Osteoblast (primary cell): ENCODE measurements around the gene SLC16A10. TPM values are rescaled to one million over a fixed set of nuclear protein-coding genes. Genes with fewer than 3 reads are reported as not detected.
A peak's percentile ranks its signal among the peaks of the same experiment; 100 is the strongest.

Experiments used
- DNase-seq: peaks from one replicate; pipeline ENCODE4 v3.0.0; 2011; ENCODE audit warnings: low spot score, mixed read lengths; ENCODE audit not compliant: insufficient read length; ENCODE audit errors: missing footprints
- H2AFZ ChIP-seq: 2 replicates; pipeline ENCODE4 v1.6.0; 2011; ENCODE audit warnings: mild to moderate bottlenecking, low read length
- H3K27ac ChIP-seq: 2 replicates; pipeline ENCODE4 v1.5.1; 2011; ENCODE audit warnings: mild to moderate bottlenecking, low read depth, low read length, moderate library complexity
- H3K27me3 ChIP-seq: 2 replicates; pipeline ENCODE4 v1.6.0; 2012; ENCODE audit warnings: mild to moderate bottlenecking, control low read depth, inconsistent platforms, low read length, moderate library complexity; ENCODE audit not compliant: insufficient read depth
- H3K36me3 ChIP-seq: 2 replicates; pipeline ENCODE4 v1.5.1; 2011; ENCODE audit warnings: mild to moderate bottlenecking, low read length, control low read depth, moderate library complexity; ENCODE audit not compliant: insufficient read depth
- H3K4me1 ChIP-seq: 2 replicates; pipeline ENCODE4 v1.5.1; 2011; ENCODE audit warnings: mild to moderate bottlenecking, low read length, control low read depth, moderate library complexity; ENCODE audit not compliant: insufficient read depth
- H3K4me2 ChIP-seq: 2 replicates; pipeline ENCODE4 v1.6.0; 2011; ENCODE audit warnings: mild to moderate bottlenecking, low read length; ENCODE audit not compliant: insufficient read depth
- H3K4me3 ChIP-seq: fragments of 200-600 bp; sonication (generic); 3 replicates; pipeline ENCODE4 v1.5.1; 2012; ENCODE audit warnings: mild to moderate bottlenecking, low read length, inconsistent platforms; ENCODE audit not compliant: insufficient read depth
- H3K79me2 ChIP-seq: 2 replicates; pipeline ENCODE4 v1.6.0; 2012; ENCODE audit warnings: mild to moderate bottlenecking, low read length, control low read depth, inconsistent platforms; ENCODE audit not compliant: insufficient read depth
- H3K9me3 ChIP-seq: 2 replicates; pipeline ENCODE4 v1.5.1; 2011; ENCODE audit warnings: low read depth, low read length, control low read depth
- H4K20me1 ChIP-seq: 2 replicates; pipeline ENCODE4 v1.6.0; 2012; ENCODE audit warnings: mild to moderate bottlenecking, low read length, control low read depth; ENCODE audit not compliant: insufficient read depth
- total RNA-seq: library from RNA; depleted of rRNA; stranded (reverse); fragments of >200 nt; gene quantifications from 2 replicates; pipeline ENCODE4 v1.2.3, GENCODE V29; 2012
- TF ChIP-seq, protein P1 (sequence below): IDR thresholded peaks from 2 replicates; pipeline ENCODE4 v1.5.1; 2011; ENCODE audit warnings: mild to moderate bottlenecking, low read depth, low read length, moderate library complexity; ENCODE audit errors: extremely low read depth

Gene SLC16A10
- total RNA-seq, 1 donor: under 0.01 TPM

DNA sequence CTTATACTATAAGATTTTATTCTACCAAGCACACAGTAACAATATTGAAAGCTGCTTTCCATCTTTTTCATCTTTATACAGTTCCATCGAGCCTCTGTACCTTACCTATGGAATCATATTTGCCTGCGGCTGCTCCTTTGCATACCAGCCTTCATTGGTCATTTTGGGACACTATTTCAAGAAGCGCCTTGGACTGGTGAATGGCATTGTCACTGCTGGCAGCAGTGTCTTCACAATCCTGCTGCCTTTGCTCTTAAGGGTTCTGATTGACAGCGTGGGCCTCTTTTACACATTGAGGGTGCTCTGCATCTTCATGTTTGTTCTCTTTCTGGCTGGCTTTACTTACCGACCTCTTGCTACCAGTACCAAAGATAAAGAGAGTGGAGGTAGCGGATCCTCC lies 89.8 kb downstream of the SLC16A10 start:
- no peaks in the 10 kb centered on the region for H3K36me3 ChIP-seq
- no peak for DNase-seq
- H2AFZ ChIP-seq: no peak overlapping the region
- H3K27me3 ChIP-seq: peaks cover 14% of the 10 kb centered on the region
- TF ChIP-seq, protein P1, sequence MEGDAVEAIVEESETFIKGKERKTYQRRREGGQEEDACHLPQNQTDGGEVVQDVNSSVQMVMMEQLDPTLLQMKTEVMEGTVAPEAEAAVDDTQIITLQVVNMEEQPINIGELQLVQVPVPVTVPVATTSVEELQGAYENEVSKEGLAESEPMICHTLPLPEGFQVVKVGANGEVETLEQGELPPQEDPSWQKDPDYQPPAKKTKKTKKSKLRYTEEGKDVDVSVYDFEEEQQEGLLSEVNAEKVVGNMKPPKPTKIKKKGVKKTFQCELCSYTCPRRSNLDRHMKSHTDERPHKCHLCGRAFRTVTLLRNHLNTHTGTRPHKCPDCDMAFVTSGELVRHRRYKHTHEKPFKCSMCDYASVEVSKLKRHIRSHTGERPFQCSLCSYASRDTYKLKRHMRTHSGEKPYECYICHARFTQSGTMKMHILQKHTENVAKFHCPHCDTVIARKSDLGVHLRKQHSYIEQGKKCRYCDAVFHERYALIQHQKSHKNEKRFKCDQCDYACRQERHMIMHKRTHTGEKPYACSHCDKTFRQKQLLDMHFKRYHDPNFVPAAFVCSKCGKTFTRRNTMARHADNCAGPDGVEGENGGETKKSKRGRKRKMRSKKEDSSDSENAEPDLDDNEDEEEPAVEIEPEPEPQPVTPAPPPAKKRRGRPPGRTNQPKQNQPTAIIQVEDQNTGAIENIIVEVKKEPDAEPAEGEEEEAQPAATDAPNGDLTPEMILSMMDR: no peak
- no peak overlapping the region for H3K27ac ChIP-seq
- no peaks in the 10 kb centered on the region for H3K9me3 ChIP-seq
- no peaks in the 10 kb centered on the region for H4K20me1 ChIP-seq
- no peaks in the 10 kb centered on the region for H3K79me2 ChIP-seq
- H3K4me3 ChIP-seq: no peak overlapping the region
- H3K4me1 ChIP-seq: no peaks in the 10 kb centered on the region
- no peak overlapping the region for H3K4me2 ChIP-seq

DNA sequence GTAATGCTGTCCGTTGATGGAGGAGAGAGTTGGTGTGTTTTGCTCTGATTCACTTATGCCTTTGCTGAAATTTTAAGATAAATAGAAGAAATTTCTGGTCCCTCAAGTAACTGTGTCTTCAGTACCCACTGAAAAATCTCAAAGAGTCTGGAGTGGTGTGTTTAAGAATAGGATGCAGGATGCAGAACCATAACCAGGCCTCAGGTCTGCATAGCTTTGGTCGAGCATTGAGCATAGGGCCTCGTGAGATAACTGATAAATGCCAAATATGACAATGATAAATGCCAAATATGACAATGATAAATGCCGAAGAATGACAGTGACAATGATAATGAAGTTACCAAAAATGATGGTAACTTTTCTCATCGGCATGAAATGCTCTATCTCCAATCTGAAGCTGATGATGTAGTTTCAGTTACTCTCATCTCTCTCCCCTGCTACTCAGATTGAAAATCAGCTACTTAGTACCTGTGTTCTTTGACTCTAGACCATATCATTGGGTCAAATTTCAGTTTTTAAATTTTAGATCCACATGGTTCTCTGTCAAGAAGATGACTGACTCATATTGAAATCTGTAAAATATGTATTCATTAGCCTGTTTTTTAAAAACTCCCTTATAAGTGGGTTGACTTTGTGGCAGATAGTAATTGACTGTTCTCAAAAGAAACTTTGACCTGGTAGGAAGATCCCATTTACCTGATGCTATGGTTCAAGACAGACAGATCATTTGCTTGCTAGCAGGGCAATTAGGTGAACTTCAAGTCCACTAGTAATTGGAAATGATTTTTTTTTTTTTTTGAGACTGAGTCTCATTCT lies 96.6 kb downstream of the SLC16A10 start:
- Histone ChIP-seq H3K4me3 (no peak overlapping the region), H3K4me1 (no peaks in the 10 kb centered on the region), H3K27me3 (peaks cover 13% of the 10 kb centered on the region), H3K27ac (no peak overlapping the region), H2AFZ (no peak overlapping the region), H3K4me2 (no peak overlapping the region), H3K9me3 (no peaks in the 10 kb centered on the region), H3K79me2 (no peaks in the 10 kb centered on the region), H4K20me1 (no peaks in the 10 kb centered on the region), H3K36me3 (no peaks in the 10 kb centered on the region)
- TF ChIP-seq, protein P1: no peak
- DNase-seq: peak; percentile 17

DNA sequence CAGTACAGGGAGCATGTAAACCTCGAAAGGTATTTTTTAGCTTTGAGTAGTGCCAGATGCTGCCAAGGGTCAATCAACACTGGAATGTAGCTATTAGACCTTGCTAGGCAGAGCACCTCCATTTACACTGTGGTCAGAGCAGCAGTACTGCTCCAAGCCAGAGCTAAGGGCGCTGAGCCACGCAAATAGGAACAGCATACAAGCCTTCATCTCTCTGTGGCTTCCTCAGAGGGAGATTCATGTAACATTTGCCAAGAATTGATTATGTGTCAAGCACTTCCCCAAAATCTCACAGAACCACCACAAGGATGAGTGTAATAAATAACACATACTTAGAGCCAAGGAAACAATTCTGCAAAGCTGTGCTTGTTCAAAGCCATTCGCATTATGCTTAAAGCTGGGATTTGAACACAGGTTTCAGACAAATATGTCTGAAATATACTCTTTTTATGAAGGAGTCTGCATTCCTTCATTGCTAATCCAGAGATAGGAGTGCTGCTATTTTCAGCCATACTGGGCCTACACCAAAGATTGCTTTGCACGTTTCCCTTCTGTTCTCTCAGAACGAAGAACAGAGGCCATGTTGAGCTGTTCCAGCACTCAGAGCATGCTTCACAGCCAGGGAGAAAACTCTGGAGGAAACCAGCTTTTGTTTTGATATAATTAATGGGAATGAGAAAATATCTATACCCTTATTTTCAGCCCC lies 97.7 kb downstream of the SLC16A10 start:
- TF ChIP-seq, protein P1: no peak
- Histone ChIP-seq H3K27ac (no peak overlapping the region), H3K9me3 (no peaks in the 10 kb centered on the region), H3K36me3 (no peaks in the 10 kb centered on the region), H4K20me1 (no peaks in the 10 kb centered on the region), H3K79me2 (no peaks in the 10 kb centered on the region), H3K27me3 (peaks cover 9% of the 10 kb centered on the region), H3K4me3 (no peak overlapping the region), H2AFZ (no peak overlapping the region), H3K4me2 (no peak overlapping the region), H3K4me1 (no peaks in the 10 kb centered on the region)
- DNase-seq: no peak

DNA sequence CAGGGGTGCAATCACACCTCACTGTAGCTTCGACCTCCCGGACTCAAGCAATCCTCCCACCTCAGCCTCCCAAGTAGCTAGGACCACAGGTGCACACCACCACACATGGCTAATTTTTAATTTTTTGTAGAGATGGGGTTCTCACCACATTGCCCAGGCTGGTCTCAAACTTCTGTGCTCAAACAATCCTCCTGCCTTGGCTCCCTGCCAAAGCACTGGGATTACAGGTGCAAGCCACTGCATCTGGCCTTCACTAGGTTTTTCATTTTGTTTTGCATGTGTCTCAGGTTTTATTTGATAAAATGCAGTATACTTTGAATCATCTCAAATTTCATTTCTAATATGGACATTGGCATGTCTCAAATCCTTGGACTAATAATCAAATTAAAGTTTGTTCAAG lies 98.7 kb downstream of the SLC16A10 start:
- Histone ChIP-seq H3K4me2 (no peak overlapping the region), H3K27ac (no peak overlapping the region), H3K79me2 (no peaks in the 10 kb centered on the region), H3K4me3 (no peak overlapping the region), H3K4me1 (no peaks in the 10 kb centered on the region), H3K9me3 (no peaks in the 10 kb centered on the region), H3K27me3 (peaks cover 9% of the 10 kb centered on the region), H3K36me3 (no peaks in the 10 kb centered on the region), H4K20me1 (no peaks in the 10 kb centered on the region), H2AFZ (no peak overlapping the region)
- TF ChIP-seq, protein P1: no peak
- no peak for DNase-seq
